HL-60/S4 treated with retinoic acid at 250 ng/mL for 4 days and 3 days (cell line): ENCODE results near the gene RPSA.
"Not testable (repeated sequence)": the region's sequence is repeated elsewhere in the genome, so short reads cannot be mapped to it uniquely, and the experiment has no call there.

Experiments
- in situ Hi-C: fragments of 300-500 bp; cut with MboI; formaldehyde crosslinking; loops from 2 replicates; pipeline ENCODE4 v1.7.0; 2022; ENCODE audit warnings: low sequenced_read_pairs

The RPSA gene

GRCh38 chr3:39406368-39407258 lies at the start of gene RPSA:
Gene RPSA, plus strand, starts transcription at chr3:39406720. Its CDS starts 934 bp downstream, at chr3:39407654.
- in situ Hi-C loops = no loop called here

- in situ Hi-C loops = no loop called here
Measured at GRCh38 chr3:39358333-39358732, 48.2 kb upstream of the RPSA start.

DNA sequence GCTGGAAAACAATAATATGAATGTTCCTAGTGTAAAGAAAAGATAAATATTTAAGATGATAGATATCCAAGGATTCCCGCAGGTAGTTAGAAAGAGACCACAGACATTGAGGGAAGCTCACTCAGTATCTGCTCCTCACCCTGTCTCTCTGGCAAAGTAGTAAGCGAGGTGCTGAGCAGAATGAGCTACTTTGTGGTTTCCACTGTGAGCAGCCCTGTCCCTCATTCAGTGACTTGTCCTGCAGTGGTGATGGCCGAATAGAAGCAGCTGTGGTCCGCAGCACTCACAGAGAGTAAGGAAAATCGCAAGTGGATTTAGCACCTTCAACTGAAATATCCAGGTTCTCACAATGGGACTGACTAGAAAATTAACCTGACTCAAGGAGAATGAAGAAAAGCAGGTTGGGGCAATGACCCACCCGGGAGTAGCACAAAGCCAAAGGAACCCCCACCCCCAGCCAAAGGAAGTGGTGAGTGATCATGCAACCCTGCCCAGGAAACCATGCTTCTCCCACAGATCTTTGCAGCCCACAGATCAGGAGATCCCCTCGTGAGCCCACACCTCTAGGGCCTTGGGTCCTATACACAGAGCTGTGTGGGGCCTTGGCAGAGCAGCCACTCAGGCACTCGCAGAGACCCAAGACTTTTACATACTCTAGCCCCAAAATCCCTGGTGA lies 45.1 kb upstream of the RPSA start:
- in situ Hi-C loops = no loop called here

- in situ Hi-C loops = no loop called here
Measured at GRCh38 chr3:39362192-39362591, 44.3 kb upstream of the RPSA start.

GRCh38 chr3:39362812-39363211 lies 43.7 kb upstream of the RPSA start:
- in situ Hi-C loops = no loop called here

DNA sequence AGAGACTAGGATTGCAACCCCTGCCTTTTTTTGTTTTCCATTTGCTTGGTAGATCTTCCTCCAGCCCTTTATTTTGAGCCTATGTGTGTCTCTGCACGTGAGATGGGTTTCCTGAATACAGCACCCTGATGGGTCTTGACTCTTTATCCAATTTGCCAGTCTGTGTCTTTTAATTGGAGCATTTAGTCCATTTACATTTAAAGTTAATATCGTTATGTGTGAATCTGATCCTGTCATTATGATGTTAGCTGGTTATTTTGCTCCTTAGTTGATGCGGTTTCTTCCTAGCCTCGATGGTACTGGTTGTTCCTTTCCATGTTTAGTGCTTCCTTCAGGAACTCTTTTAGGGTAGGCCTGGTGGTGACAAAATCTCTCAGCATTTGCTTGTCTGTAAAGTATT lies 36.1 kb upstream of the RPSA start:
- in situ Hi-C loops = not testable (repeated sequence)

GRCh38 chr3:39372833-39373232 lies 33.7 kb upstream of the RPSA start:
- in situ Hi-C loops = no loop called here

GRCh38 chr3:39376959-39377634 lies 29.4 kb upstream of the RPSA start:
- in situ Hi-C loops = loop anchor here (25.0 kb wide), 1 partner anchor 190 kb away; the partner anchor contains the start of gene XIRP1

DNA sequence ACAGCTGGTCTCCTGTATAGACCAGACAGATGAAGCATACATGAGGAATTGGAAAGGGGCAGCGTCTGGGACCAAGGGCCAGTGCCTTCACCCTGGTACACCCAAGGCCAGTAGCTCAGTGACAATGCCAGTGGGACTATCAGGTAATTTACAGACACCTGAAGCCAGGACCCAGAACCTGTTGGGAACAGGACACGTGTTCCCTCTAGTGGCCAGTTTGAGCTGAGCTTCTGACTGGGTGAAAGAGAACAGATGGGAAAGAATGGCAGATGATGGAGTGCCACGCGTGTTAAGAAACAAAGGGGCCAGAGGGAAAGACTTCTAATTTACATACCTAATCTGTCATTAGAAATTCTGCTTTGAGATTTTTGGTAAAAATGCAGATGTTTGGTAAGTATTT lies 28.4 kb upstream of the RPSA start:
- in situ Hi-C loops = loop anchor here (25.0 kb wide), 1 partner anchor 191 kb away; the partner anchor contains the start of gene XIRP1

GRCh38 chr3:39378957-39379777 lies 27.4 kb upstream of the RPSA start:
- in situ Hi-C loops = loop anchor here (25.0 kb wide), 1 partner anchor 192 kb away; the partner anchor contains the start of gene XIRP1

- in situ Hi-C loops = loop anchor here (25.0 kb wide), 1 partner anchor 192 kb away; the partner anchor contains the start of gene XIRP1
Measured at GRCh38 chr3:39379778-39380155, 26.8 kb upstream of the RPSA start.

DNA sequence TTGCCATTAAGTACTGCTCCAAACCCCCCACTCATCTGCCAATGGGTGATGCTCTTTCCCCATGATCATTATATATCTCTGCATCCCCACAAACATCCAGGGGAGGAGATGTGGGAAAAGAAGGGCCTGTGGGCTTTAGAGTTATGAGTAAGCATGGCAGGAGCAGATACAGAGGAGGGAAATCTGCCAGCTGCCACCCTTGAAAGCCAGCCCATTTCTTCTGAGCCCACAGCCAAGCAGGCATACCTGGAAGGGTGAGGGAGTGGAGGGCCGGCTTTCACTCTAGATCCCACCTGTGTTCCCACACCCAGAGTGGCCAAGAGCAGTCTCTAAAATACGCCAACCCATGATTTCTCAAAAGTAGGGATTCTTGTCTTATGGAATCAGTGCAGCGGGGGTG lies 25.1 kb upstream of the RPSA start:
- in situ Hi-C loops = loop anchor here (25.0 kb wide), 1 partner anchor 194 kb away; the partner anchor contains the start of gene XIRP1

DNA sequence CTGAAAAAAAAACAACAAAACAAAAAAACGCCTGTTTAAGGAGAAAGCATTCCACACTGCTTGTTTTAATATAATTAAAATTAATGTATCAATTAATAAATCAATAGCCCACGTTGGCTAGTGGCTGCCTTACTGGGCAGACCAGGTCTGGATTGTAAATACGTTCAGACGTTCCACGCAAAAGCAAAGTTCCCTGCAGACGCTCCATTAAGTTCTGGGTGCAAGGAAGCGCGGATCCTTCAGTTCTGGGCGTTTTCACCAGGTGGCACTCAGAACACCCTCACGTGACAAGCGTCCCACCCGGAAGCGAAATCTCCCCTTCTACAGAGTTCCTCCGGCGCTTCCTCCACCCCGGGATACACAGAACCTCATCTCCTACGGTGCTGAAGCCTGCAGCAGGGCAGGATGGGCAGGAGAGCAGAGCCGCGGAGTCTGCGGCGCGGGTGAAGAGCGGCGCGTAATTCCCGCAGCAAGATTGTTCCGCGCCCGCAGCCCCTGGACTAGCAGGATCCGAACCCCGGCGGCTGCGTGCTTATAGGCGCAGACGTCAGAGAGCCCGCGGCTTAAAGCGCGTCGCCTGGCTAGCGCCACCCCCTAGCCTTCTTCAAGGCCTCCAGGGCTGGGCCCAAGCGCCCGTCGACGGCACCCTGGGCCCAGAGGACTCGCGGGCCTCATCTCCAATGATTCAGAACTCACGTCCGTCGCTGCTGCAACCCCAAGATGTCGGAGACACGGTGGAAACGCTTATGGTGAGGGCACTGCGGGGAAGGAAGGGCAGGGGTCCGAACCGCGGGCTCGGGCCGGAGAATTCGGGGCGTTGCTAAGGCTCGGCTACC lies 23.3 kb upstream of the RPSA start, which contains the start of gene SLC25A38:
TSS of gene SLC25A38 (plus strand) at position 326 of the 836 bp plus-strand sequence. CDS start at position 681, 355 bp downstream.
- in situ Hi-C loops = loop anchor here (25.0 kb wide), 1 partner anchor 196 kb away; the partner anchor contains the start of gene XIRP1

DNA sequence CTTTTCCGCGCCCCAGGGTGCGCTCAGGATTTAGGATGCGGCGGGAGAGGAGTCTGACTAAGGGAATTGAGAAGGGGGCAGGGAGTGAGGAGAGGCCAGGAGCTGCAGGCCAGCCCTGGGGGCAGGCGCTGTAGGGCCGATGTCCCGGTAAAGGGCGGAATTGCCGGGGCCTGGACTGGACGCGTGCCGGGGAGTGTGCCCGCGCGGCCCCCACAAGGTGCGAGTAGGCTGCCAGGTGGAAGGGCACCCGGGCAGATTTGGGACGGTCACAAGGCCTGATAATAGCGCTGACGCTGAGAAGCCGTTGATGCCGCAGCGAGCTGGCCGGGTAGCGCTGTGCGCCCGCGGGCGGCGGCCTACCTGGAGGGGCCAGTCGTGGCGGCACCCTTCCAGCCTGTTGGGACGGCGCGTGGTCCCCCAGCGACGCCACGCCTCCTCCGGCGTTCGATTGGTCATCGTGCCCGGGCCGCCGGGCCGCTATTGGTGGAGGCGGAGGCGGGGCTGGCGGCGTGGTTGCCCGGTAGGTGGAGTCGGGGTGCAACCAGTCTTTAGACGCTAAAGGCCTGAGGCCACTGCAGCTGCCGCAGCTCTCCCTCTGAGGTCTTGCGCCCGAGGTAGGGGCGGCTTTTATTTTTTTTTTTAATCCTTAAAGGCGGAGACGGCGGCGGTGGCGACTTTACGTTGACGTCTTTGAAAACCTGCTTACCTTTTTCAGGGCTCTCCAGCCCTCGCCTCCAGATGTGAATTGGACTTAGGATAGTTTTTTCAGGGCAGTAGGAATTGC lies 22.4 kb upstream of the RPSA start:
- in situ Hi-C loops = loop anchor here (25.0 kb wide), 1 partner anchor 197 kb away; the partner anchor contains the start of gene XIRP1

DNA sequence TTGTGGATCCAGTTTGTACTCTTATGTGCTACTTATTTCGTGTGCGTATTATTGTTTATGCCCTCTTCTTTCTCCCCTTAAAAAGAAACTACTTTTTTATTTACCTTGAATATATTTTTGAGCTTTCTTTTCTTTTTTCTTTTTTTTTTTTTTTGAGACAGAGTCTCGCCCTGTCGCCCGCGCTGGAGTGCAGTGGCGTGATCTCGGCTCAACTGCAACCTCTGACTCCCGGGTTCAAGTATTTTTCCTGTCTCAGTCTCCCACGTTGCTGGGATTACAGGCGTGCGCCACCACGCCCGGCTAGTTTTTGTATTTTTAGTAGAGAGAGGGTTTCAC lies 21.9 kb upstream of the RPSA start:
- in situ Hi-C loops = loop anchor here (25.0 kb wide), 1 partner anchor 197 kb away; the partner anchor contains the start of gene XIRP1

DNA sequence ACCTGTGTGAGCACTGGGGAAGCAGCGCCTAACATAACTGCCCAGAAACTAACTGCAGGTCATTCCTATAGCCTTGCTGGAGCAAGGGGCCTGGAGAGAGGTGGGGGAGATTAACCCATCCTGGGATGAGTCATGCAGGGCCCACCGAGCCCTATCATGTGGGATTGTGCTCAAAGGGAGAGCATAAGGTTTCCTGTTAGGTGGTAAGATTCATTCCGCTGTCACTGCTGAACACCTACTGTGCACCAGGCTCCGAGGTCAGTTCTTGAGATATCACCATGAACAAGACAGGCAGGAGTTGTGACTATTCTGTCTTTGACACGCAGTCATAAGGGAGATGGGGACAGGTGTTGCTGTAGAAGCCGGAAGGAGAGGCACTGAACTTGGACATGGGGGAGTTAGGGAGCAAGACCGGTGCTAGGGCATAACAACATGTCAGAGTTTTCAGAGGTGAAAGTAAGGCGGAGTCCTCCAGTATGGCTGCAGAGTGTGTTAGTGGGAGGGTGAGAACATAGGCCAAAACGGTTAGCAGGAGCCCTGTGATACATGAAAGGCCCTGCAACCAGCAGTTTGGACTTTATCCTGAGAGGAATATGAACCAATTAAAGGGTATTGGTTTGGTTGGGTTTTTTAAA lies 20.9 kb upstream of the RPSA start:
- in situ Hi-C loops = loop anchor here (25.0 kb wide), 1 partner anchor 198 kb away; the partner anchor contains the start of gene XIRP1

- in situ Hi-C loops = loop anchor here (25.0 kb wide), 1 partner anchor 199 kb away; the partner anchor contains the start of gene XIRP1
Measured at GRCh38 chr3:39386318-39386717, 20.2 kb upstream of the RPSA start.
